Measurements from ENCODE around the gene SV2B.

- TF ChIP-seq ZNF121 (CRISPR knock-in tag; conservative IDR thresholded peaks at IDR 0.05) (no peak), ATF4 (CRISPR knock-in tag; IDR thresholded peaks at IDR 0.05) (no peak), NRF1 (conservative IDR thresholded peaks at IDR 0.05 in 1 of 2, IDR thresholded peaks at IDR 0.05 in 1 of 2) (no peak), CTCF (IDR thresholded peaks at IDR 0.05 in 2 of 3, conservative IDR thresholded peaks at IDR 0.05 in 1 of 3; ENCODE audit: insufficient read depth in 2 of 3, low read depth in 1 of 3, low read length in 3 of 3) (no peak), ZC3H8 (IDR thresholded peaks at IDR 0.05) (no peak), RHOXF2B (CRISPR knock-in tag; conservative IDR thresholded peaks at IDR 0.05) (no peak), TARDBP (IDR thresholded peaks at IDR 0.05) (no peak), CEBPB (tag; IDR thresholded peaks at IDR 0.05) (no peak), POLR2H (tag; IDR thresholded peaks at IDR 0.05; ENCODE audit: low read depth) (no peak), DEAF1 (CRISPR knock-in tag; IDR thresholded peaks at IDR 0.05) (no peak), CHCHD3 (CRISPR knock-in tag; IDR thresholded peaks at IDR 0.05) (no peak), ZBTB49 (CRISPR knock-in tag; IDR thresholded peaks at IDR 0.05; ENCODE audit: borderline replicate concordance) (no peak)
Observed at GRCh38 chr15:91110407-91110806, 10.3 kb downstream of the SV2B start.

Measured in K562 (cell line).